ENCODE data around the gene ISCU. TPM values are rescaled to one million over a fixed set of nuclear protein-coding genes. Genes with fewer than 3 reads are reported as not detected.

ISCU gene
- 50.7 and 67.9 TPM in 2 replicates for total RNA-seq

DNA sequence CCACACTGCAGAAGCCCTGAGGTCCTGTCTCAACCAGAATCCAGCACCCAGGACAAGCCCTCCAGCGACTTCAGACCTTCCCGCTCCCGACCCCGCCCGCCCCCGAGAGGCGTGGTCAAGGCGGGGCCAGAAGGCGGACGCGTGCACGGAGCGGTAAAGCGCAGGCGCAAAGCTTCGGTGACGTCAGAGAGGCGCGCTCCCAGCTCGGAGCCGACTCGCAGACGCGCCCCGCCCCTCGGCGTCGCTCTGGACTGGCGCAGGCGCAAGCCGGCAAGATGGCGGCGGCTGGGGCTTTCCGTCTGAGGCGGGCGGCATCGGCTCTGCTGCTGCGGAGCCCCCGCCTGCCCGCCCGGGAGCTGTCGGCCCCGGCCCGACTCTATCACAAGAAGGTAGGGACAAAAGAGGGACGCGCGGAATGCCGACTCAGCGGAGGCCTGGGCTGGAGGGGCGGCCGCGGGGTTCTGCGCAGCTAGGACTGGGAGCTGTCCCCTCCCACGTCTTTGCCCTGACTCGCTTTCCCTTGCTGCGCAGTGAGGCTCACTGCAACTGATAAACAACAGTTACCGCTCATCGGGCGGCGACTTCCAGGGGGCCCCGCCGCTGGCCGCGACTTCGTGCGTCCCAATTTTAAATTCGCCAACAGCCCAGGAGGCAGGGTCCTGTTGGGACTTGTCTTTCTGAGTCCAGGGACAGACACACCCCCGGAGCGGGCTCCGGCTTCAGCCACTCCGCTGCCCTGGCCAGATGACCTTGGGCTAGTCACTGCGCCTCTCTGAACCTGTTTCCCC, at the start of gene ISCU:
TSS of gene ISCU (plus strand) at position 249 of the 788 bp plus-strand sequence. CDS start at position 276, 27 bp downstream.
- DNase-seq (ENCODE audit: low read depth in 2 of 2): peak; percentile 90 to 97

DNA sequence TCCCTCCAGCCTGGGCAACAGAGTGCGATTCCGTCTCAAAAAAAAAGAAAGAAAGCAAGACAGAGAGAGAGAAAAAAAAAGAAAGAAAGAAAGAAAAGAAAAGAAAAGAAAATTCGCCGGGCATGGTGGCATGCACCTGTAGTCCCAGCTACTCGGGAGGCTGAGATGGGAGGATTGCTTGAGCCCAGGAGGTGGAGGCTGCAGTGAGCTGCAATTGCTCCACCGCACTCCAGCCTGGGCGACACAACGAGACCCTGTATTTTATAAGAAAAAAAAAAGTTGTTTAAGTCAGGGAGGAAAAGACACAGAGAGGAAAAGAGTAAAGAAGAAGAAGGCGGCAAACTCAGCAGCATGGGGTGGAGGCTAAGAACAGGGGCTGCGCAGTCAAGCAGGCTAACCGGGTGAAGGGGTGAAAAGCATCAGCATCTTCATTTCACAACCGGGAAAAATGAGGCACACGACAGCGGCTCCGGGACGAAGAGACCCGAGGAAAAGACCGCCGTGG, 47.9 kb upstream of the ISCU start:
- no peak for DNase-seq (ENCODE audit: low read depth in 2 of 2)

DNA sequence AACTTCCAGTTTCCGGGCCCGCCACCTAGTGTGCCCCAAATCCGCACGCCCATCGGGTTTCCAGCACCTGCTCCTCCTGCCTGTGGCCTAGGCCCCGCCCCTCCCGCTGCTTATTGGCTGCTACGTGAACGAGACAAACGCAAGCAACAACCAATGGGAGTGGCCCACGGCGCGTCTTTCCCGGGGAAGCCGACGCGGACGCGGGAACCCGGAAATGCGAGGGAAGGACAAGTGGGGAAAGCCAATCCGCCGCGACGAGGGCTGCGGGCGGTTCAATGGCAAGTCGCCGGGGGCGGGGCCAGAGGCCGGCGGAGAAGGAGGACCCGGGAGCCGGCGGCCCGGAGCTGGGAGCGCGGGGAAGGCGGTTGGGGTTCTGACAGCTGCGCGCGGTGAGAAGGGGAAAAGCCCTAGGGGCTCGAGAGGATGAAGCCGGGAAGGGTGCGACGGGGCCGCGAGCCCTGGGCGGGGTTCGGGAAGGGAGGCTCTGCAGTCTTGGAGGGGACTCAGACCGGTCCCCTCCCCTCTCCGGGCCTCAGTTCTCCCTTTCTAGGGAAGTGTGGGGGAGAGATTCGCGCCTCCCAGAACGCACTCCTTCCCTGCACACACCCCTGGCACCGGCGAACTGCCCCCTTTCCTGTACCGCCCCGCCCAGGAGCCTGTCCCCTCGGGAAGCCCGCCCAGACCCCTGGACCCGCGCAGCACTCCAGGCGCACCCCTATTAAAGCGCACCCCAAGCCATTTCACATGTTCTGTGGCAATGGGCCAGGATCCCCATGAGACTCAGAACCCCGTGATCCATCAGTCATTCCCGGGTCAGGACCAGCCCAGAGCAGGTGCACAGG, 47.2 kb upstream of the ISCU start, which contains the start of gene FICD:
TSS of gene FICD (plus strand) at position 305 of the 842 bp plus-strand sequence. CDS start 1,696 bp downstream, outside the sequence.
- DNase-seq (ENCODE audit: low read depth in 2 of 2): peak; percentile 92 to 98

GRCh38 chr12:108515916-108516315, 46.5 kb upstream of the ISCU start:
- DNase-seq (ENCODE audit: low read depth in 2 of 2): peak in 1 of 2 donors; percentile 12

DNA sequence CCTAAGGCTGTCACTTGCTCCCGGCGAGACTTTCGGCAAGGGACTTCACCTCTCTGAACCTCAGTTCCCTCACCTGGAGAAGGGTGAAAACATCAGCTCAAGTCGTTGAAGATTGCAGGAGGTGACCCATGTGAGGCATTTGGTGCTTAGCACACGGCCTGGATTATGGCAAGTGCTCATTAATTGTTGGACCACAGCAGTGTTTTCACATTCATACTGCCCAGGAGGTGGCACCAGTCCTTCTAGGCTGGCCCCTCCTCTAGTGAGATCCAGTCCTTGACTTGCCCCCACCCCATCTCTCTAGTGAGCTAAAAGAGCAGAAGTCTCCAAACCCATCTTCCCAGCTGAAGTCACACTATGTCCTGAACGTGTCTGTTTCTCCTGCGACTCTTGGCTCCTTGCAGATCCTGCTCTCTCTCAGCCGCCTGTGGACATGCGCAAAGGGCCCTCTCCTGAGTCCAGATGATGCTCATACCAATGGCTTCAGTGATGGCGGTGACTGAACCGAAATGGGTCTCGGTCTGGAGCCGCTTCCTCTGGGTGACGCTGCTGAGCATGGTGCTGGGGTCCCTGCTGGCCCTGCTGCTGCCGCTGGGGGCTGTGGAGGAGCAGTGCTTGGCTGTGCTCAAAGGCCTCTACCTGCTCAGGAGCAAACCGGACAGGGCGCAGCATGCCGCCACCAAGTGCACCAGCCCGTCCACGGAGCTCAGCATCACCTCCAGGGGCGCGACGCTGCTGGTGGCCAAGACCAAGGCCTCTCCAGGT, 45.7 kb upstream of the ISCU start:
- peak in 1 of 2 donors; percentile 36 for DNase-seq (ENCODE audit: low read depth in 2 of 2)

- DNase-seq (ENCODE audit: low read depth in 2 of 2): no peak
Measured at GRCh38 chr12:108517288-108518100, 44.9 kb upstream of the ISCU start.

DNA sequence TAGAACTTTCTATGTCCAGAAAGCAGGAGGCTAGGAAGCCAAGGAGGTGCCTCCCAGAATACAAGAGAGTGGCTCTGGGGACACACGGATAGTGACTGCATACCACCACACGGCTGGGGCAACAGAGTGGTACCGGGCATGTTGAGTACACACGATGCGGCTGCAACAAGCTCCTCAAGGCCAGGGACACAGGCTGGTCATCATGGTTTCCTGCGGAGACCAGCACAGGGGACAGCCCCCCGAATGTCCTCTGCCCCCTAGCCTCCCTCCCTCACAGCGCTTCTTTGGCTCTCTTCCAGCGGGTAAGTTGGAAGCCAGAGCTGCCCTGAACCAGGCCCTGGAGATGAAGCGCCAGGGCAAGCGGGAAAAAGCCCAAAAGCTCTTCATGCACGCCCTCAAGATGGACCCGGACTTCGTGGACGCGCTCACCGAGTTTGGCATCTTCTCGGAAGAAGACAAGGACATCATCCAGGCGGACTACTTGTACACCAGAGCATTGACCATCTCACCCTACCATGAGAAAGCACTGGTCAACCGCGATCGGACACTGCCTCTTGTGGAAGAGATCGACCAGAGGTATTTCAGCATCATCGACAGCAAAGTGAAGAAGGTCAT, 44.2 kb upstream of the ISCU start:
- no peak for DNase-seq (ENCODE audit: low read depth in 2 of 2)

DNA sequence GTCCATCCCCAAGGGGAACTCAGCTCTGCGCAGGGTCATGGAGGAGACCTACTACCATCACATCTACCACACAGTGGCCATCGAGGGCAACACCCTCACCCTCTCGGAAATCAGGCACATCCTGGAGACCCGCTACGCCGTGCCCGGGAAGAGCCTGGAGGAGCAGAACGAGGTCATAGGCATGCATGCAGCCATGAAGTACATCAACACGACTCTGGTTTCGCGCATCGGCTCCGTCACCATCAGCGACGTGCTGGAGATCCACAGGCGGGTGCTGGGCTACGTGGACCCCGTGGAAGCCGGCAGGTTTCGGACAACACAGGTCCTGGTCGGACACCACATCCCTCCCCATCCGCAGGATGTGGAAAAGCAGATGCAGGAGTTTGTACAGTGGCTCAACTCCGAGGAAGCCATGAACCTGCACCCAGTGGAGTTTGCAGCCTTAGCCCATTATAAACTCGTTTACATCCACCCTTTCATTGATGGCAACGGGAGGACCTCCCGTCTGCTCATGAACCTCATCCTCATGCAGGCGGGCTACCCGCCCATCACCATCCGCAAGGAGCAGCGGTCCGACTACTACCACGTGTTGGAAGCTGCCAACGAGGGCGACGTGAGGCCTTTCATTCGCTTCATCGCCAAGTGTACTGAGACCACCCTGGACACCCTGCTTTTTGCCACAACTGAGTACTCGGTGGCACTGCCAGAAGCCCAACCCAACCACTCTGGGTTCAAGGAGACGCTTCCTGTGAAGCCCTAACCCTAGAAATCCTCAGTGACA, 43.5 kb upstream of the ISCU start:
- no peak for DNase-seq (ENCODE audit: low read depth in 2 of 2)

DNA sequence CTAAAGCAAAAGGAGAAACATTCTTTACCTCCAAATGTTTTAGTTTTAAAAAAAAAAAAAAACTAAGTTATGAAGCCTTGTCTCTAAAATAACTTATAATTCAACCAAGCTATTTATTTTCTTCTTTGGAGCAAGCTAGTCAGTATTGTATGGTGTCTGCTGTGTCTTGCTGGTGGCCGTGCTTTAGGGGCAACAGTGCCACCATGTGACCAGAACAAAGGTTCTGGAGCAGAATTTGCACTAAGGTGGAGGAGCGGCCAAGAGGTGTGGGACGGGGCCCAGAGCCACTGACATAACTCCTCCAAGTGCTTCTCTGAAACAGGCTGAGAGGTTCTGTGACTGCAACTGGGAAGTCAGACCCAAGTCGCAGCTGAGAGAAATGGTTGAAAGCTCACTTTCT, 42.8 kb upstream of the ISCU start:
- DNase-seq (ENCODE audit: low read depth in 2 of 2): no peak

GRCh38 chr12:108523365-108523764, 39.0 kb upstream of the ISCU start:
- no peak for DNase-seq (ENCODE audit: low read depth in 2 of 2)

GRCh38 chr12:108525681-108526080, 36.7 kb upstream of the ISCU start:
- no peak for DNase-seq (ENCODE audit: low read depth in 2 of 2)

GRCh38 chr12:108526482-108527165, 35.8 kb upstream of the ISCU start:
- no peak for DNase-seq (ENCODE audit: low read depth in 2 of 2)

GRCh38 chr12:108527166-108527496, 35.3 kb upstream of the ISCU start:
- DNase-seq (ENCODE audit: low read depth in 2 of 2): no peak

DNA sequence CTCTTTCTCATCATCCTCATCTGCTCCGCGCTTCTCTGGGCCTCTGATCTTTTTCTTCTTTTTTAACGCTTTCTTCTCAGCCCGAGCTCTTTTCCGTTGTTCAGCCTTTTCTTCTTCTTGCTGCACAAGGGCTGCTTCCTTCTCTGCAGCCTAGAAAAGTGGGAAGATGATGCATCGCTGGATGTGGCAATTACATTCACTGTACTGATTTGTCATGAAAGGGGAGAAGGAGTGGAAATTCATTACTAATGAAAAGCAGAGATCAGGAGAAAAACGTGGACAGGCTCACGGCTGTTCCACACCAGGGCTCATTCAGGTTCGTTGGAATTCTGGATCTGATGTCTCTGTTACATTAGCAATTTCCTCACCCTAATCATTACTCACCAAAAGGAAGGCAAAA, 32.2 kb upstream of the ISCU start:
- no peak for DNase-seq (ENCODE audit: low read depth in 2 of 2)

- DNase-seq (ENCODE audit: low read depth in 2 of 2): no peak
Measured at GRCh38 chr12:108531929-108532848, 30.2 kb upstream of the ISCU start.

DNA sequence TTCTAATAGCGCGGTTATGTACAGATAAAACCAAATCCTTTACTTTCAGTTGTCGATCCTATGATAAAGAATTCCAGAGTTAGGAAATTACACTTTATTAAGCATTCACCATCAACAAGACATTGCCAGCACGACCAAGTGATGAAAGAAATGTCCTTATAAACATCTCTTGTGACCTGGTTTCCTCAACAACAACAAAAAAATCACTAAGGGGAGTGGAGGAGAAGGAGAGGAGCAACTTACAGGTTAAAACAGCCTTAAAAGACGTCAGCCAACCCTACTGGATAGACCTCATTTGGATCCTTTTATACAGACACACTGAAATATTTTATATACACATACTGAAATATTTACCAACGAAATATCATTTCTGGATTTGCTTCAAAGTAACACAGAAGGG, 24.2 kb upstream of the ISCU start:
- no peak for DNase-seq (ENCODE audit: low read depth in 2 of 2)

DNA sequence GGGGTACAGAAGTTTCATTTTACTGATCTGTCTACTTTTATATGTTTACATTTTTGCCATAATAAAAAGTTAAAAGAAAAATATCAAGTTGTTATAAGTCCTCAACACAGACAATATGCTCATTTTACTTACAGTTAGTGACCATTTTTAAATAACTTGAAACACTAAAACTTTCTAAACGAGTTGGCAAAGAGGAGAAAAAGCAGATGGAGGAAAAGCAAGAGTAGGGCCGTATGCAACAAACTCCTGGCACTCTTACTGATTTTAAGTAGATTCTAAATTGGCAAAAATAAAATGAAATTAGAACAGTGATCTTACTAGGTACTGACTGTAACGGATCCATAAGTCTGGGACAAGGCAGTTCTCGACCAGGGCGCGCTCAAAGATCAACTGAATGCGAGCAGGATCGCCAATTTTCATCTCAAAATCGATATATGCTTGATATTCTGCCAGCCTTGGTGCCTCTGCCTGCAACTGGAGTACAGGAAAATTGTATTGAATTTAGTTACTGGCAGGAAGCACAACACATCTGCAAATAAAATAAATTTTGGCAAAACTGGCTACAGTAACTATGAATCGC, 23.7 kb upstream of the ISCU start:
- no peak for DNase-seq (ENCODE audit: low read depth in 2 of 2)

DNA sequence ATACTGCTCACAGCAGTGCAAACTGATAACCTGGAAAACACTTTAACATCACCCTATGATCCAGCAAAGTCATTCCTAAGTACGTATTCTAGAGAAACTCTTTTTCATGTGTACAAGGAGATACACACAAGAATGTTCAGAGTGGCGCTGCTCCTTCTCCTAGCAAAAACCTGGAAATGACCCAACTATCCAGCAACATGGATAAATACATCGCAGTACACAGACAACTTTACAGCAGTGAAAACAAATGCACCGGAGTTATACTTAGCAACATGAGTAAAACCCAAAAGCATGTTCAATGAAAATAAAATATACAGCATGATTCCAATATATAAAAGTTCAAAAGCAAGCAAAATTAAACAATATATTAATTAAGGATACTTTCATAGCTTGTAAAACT, 20.1 kb upstream of the ISCU start:
- no peak for DNase-seq (ENCODE audit: low read depth in 2 of 2)
